Measurements from ENCODE around the gene MSANTD7.

GRCh38 chr10:14858338-14858960, 20.3 kb downstream of the MSANTD7 start:
- no peak for TF ChIP-seq ZNF274 (IDR thresholded peaks at IDR 0.05; ENCODE audit: low read length)
- TF ChIP-seq ZNF274 (tag by site-specific recombination; IDR thresholded peaks at IDR 0.05; ENCODE audit: borderline replicate concordance) = no peak
- no peak for TF ChIP-seq KLF10 (tag by site-specific recombination; IDR thresholded peaks at IDR 0.05)
- no peak for TF ChIP-seq ZNF549 (tag by site-specific recombination; IDR thresholded peaks at IDR 0.05)
- no peak for TF ChIP-seq CTCF (tag by site-specific recombination; IDR thresholded peaks at IDR 0.05)
- TF ChIP-seq PRDM1 (tag by site-specific recombination; IDR thresholded peaks at IDR 0.05) = no peak
- no peak for TF ChIP-seq ZNF140 (tag by site-specific recombination; IDR thresholded peaks at IDR 0.05)
- TF ChIP-seq, protein P1, sequence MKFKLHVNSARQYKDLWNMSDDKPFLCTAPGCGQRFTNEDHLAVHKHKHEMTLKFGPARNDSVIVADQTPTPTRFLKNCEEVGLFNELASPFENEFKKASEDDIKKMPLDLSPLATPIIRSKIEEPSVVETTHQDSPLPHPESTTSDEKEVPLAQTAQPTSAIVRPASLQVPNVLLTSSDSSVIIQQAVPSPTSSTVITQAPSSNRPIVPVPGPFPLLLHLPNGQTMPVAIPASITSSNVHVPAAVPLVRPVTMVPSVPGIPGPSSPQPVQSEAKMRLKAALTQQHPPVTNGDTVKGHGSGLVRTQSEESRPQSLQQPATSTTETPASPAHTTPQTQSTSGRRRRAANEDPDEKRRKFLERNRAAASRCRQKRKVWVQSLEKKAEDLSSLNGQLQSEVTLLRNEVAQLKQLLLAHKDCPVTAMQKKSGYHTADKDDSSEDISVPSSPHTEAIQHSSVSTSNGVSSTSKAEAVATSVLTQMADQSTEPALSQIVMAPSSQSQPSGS (tag by site-specific recombination; IDR thresholded peaks at IDR 0.05; ENCODE audit: low read depth) = no peak
- TF ChIP-seq ZNF426 (tag by site-specific recombination; IDR thresholded peaks at IDR 0.05) = no peak
- TF ChIP-seq RBAK (tag by site-specific recombination; IDR thresholded peaks at IDR 0.05) = no peak
- no peak for TF ChIP-seq PBX3 (CRISPR knock-in tag; IDR thresholded peaks at IDR 0.05)
- no peak for TF ChIP-seq ZNF610 (tag by site-specific recombination; IDR thresholded peaks at IDR 0.05; ENCODE audit: borderline replicate concordance)
- no peak for TF ChIP-seq ZNF654 (tag by site-specific recombination; IDR thresholded peaks at IDR 0.05; ENCODE audit: low read depth)

Measured in HEK293 (cell line).